GM19452 (cell line): ENCODE measurements around the gene RNF8.
"Not testable (repeated sequence)": the region's sequence is repeated elsewhere in the genome, so short reads cannot be mapped to it uniquely, and the experiment has no call there.

Source experiments
- ATAC-seq: cut with Tn5 transposase; IDR thresholded peaks from one replicate; pipeline ENCODE4 v1.9.1; 2021; ENCODE audit not compliant: unreplicated experiment

RNF8 gene

GRCh38 chr6:37321101-37321500 lies 32.7 kb upstream of the RNF8 start:
- ATAC-seq: no peak

- no peak for ATAC-seq
These were observed 32.0 kb upstream of the RNF8 start for GRCh38 chr6:37321516-37322415.

- ATAC-seq: no peak
These were observed 30.2 kb upstream of the RNF8 start for GRCh38 chr6:37323580-37323979.

- ATAC-seq: no peak
These were observed 29.4 kb upstream of the RNF8 start for GRCh38 chr6:37324131-37325033.

- ATAC-seq: not testable (repeated sequence)
These were observed 23.4 kb upstream of the RNF8 start for GRCh38 chr6:37330345-37330744.

- no peak for ATAC-seq
These were observed 22.7 kb upstream of the RNF8 start for GRCh38 chr6:37331047-37331446.

- ATAC-seq: no peak
These were observed 20.9 kb upstream of the RNF8 start for GRCh38 chr6:37332894-37333293.

- ATAC-seq: no peak
These were observed 19.7 kb upstream of the RNF8 start for GRCh38 chr6:37334047-37334446.

GRCh38 chr6:37338317-37338716 lies 15.5 kb upstream of the RNF8 start:
- not testable (repeated sequence) for ATAC-seq

- ATAC-seq: no peak
These were observed 15.0 kb upstream of the RNF8 start for GRCh38 chr6:37338745-37339255.

- ATAC-seq: no peak
These were observed 13.8 kb upstream of the RNF8 start for GRCh38 chr6:37339741-37340638.

- no peak for ATAC-seq
These were observed 13.2 kb upstream of the RNF8 start for GRCh38 chr6:37340639-37340943.

GRCh38 chr6:37343248-37343647 lies 10.5 kb upstream of the RNF8 start:
- no peak for ATAC-seq

- ATAC-seq: no peak
These were observed 9.5 kb upstream of the RNF8 start for GRCh38 chr6:37344308-37344707.

GRCh38 chr6:37345804-37346203 lies 8.0 kb upstream of the RNF8 start:
- ATAC-seq: not testable (repeated sequence)

- no peak for ATAC-seq
These were observed 6.6 kb upstream of the RNF8 start for GRCh38 chr6:37347177-37347576.

- ATAC-seq: no peak
These were observed 6.1 kb upstream of the RNF8 start for GRCh38 chr6:37347670-37348111.

GRCh38 chr6:37351027-37351426 lies 2.8 kb upstream of the RNF8 start:
- no peak for ATAC-seq

- no peak for ATAC-seq
These were observed 1.4 kb upstream of the RNF8 start for GRCh38 chr6:37352384-37352783.

GRCh38 chr6:37354526-37355384 lies 972 bp downstream of the RNF8 start:
- ATAC-seq: no peak
